ENCODE results near the gene CCR6.

DNA sequence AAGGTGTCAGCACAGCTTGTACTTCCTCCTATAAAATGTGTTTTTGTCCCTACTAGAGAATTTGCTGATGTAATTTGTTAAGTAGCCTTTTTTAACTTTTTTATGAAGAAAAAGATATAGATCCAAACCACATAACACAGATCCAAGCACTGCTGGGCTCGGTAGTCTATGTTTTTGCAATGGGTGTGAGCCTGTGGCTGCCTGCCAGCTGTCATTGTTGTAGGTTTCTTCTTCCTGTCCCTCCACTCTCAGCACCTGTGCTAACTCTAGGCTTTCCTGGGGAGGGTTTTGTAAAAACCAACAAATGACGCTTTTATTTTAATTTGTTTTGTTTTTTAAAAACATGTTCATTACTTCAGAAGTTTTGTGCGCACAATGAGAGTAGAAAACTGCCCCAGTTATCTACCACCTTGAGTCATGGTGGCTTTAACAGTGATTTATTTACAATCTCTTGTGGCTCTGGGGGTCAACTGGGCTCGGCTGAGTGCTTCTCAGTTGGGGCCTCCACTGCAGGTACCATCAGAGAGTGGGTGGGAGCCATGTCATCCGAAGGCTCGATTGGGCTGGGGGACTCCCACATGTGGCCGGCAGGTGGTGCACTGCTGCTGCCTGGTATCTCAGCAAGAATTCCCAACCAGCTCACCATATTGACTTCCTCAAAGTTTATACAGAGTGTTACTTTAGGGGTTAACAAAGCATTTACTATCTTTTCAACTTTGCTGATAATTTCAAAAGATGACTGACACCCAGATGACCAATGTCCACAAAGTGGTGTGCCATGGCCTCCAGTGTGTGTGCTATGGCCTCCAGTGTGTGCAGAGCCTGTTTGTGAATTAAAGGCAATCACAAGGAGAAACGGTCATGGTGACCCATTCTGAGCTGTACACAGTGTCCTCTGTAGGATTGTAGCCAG is 3.0 kb upstream of the CCR6 start:
- no peak for TF ChIP-seq CTCF (IDR thresholded peaks at IDR 0.05)
- no peak for TF ChIP-seq POLR2A (IDR thresholded peaks at IDR 0.05)
